SKM-1 treated with dmso at 0.1 percent for 144 hours (cell line): ENCODE results near the gene AAK1.

Source experiments
- DNase-seq: peaks from one replicate; lab custom pipeline; 2025; ENCODE audit not compliant: unreplicated experiment; lab: John Stamatoyannopoulos, UW

The AAK1 gene

GRCh38 chr2:69499242-69499641 lies 144.3 kb downstream of the AAK1 start:
- DNase-seq = peak; percentile 20

DNA sequence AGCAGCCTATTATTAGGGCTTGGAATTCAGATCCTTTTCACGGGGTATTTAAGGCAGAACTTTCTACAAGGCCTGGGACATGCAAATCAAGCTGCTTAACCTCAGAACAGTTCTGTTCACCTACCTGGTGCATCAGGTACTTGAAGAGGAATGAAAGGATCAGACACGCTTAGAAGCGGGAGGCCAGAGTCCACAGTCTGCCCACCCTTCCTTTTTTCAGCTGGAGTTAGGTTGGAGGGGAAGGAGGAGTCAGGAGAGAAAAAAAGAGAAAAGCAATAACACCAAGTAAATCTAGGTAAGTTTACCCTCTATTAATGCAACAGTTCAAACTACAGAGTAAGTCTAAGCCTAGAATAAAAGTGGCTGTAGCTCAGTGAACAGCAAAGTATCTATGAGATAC lies 147.7 kb downstream of the AAK1 start:
- no peak for DNase-seq

- no peak for DNase-seq
These were observed 148.5 kb downstream of the AAK1 start for GRCh38 chr2:69495008-69495407.

- DNase-seq = no peak
These were observed 149.4 kb downstream of the AAK1 start for GRCh38 chr2:69494126-69494525.

- no peak for DNase-seq
These were observed 150.3 kb downstream of the AAK1 start for GRCh38 chr2:69493268-69493667.

DNA sequence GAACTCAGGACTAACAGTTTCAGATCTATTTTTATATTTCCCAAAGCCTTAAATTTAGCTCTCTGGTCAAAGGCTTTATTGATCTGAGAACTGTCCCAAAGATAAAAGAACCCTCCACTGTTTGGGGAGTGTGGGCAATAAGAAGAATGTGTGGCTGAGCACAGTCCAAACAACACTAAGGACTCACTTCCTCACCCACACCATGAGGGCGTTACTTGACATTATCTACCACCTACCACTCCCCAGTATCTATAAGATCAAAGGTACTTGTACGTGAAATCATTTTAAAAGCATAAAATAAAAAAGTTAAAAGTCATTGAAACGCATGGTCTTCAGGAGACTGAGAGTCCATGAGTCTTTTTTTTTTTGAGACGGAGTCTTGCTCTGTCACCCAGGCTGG lies 151.7 kb downstream of the AAK1 start:
- DNase-seq = no peak

GRCh38 chr2:69490486-69490885 lies 153.1 kb downstream of the AAK1 start:
- DNase-seq = no peak

GRCh38 chr2:69489793-69490192 lies 153.7 kb downstream of the AAK1 start:
- DNase-seq = no peak

- DNase-seq = no peak
These were observed 159.8 kb downstream of the AAK1 start for GRCh38 chr2:69483696-69484095.

DNA sequence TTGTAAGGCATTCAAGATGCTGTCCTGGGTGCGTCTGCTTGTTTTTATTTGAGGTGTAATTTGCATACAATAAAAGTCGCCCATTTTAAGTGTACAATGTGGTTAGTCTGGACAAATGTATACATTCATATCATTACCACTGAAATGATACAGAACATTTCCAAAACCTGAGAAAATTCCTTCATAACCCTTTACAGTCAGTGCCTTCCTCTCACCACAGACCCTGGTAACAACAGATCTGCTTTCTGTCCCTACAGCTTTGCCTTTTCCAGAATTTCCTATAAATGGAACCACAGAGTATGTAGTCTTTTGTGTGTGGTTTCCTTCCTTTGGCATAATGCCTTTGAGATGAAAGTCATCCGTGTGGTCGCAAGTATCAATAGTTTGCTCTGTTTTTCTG lies 160.5 kb downstream of the AAK1 start:
- no peak for DNase-seq

DNA sequence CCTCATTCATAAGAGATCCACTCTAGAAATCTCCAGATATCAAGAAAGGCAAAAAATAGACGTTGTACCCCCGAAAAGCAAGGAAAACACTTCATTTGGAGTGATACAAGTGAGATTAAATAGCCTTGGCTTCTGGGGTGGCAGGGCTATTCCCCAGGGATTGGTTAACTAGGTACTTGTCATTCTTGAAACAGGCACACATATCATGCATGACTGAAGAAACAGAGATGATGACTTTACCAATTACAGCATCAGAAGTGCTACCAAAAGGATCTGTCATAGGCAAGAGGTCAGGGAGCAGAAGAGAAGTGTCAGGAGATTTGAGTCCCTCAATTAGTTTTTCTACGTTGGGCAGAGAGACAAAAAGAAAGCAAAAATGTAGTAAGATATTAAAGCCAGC lies 161.1 kb downstream of the AAK1 start:
- no peak for DNase-seq

DNA sequence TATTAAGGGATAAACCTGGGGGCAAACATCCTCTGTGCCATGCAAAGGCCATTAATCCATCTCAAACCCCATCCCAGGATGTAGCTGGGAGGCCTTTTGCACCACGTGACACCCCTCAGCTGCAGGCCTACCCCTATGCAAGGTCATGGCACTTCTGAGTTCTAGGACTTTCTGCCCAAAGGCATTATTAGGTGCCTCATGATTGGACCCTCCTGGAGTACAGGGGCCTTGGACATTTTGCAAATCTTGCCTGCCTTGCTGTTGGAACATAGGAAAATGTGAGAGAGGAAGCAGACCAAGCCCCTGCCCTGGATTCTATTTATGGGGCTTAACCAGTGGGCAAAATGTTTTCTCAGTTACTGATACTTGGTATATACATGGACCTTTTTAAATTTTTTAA lies 162.1 kb downstream of the AAK1 start:
- DNase-seq = no peak

DNA sequence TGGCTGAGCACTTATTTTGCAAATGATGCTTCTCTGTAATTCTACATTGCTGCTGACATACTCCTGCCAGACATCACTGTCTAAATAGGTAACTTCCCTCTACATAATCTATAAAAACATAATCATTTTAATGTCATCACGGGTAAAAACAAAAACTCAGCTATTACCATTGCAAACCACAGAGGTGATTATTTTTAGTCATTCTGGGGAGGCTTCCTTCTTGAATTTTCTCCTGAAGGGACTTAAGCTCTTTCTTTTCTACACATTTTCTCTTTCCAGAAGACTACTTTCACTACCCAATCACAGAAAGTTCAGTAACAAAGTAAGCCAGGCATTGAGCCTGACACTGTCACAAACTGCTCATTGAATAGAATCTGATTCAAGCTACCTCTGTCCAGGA lies 165.9 kb downstream of the AAK1 start:
- no peak for DNase-seq

- DNase-seq = no peak
These were observed 168.9 kb downstream of the AAK1 start for GRCh38 chr2:69474688-69475087.

GRCh38 chr2:69471793-69472192 lies 171.7 kb downstream of the AAK1 start:
- no peak for DNase-seq

DNA sequence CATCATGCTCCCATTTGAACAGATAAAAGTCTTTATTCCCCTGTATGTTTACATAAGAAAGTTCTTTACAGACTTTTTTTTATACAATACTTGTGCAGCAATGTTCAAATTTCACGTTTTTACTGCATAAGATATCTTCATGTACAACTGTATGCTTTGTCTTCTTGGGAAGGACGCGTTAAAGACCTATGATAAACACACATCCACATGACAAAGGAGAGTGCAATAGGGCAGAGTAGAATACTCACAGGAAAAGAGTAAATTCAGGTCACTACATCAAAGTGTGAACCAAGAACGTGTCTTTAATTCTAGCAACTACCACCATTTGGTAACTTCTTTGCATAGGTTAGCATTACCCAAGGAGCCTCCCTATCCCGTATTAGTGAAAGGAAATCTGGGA lies 172.6 kb downstream of the AAK1 start:
- no peak for DNase-seq

GRCh38 chr2:69469784-69470183 lies 173.8 kb downstream of the AAK1 start:
- no peak for DNase-seq

DNA sequence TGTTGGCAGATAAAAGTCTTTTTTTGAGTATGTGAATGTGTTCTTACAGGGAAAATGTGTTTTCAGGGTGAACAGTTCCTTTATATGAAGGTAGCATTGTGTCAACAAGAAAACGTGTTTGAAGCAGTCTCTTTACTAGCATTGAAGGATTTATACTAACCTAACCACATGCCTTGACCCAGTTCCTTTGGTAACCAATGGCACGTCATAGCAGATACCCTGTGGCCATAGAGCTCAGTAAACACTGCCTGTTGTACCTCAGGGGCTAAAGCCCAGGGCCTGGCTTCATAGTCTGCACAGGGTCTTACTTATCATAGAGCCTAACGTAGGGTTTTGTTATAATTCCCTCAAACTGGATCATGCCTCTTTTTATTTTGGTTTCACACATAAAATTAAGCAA lies 174.2 kb downstream of the AAK1 start:
- no peak for DNase-seq

- no peak for DNase-seq
These were observed 176.8 kb downstream of the AAK1 start for GRCh38 chr2:69466728-69467127.

DNA sequence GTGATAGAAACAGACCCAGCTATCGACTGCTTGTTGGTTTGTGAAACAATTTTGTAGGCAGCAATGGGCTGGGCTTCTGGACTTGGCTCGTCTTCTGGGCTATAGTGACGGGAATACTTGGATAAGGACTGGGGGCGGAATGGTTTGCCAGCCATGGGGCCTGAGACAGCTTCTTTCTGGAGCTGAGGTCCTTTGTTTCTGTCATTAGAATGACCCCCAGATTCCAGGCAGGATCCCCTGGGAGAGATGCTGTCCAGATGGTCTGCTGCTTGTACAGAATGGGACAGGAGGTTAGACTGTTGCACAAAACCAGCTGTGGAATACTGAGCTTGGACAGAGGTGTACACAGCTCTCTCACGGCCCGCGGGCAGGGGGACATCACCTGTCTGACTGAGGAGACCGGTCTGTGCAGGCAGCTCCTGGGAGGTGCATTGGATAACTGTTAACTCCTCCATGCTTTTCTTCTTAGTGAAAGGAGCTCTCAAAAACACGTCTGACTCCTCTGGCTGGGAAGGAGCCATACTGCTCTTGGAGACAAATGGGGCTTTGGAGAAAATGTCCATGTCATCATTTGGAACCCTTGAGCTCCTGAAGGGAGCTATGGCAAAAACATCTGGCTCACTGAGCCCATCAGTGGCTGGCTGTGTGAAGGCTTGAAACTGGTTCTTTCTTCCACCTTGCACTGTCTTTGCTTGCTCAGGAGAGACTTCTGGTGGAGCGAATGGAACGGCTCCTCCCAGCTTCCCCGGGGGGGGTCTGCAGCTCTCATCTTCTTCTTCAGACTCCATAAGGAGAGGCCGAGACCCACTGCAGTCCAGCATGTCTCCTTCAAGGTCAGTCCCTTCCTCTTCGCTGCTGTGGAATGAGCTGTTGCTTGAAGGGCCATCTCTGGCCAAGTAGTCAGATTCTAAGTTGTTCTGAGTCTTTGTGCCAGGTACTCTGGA lies 177.8 kb downstream of the AAK1 start:
- DNase-seq = no peak

GRCh38 chr2:69464575-69464974 lies 179.0 kb downstream of the AAK1 start:
- no peak for DNase-seq

DNA sequence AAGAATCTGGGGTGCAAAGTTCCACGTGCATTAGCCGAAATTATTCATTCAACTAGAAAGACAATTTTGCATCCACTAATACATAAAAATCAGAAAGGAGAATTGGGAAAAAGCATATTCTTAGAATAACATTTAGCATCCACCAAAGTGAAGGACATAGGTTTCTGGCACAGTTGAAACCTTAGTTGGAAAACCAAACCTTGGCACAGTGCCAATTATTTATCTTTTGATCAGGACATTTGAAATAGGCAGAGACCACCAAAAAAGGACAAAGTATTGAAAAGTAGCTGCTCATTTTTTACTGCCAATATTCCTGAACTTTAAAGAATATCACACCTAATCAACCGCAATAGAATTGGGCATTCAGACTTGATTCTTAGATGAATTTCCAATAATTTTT lies 180.8 kb downstream of the AAK1 start:
- no peak for DNase-seq

GRCh38 chr2:69461404-69461803 lies 182.1 kb downstream of the AAK1 start:
- no peak for DNase-seq
